ENCODE measurements around the gene CCDC3. TPM values are rescaled to one million over a fixed set of nuclear protein-coding genes. Genes with fewer than 3 reads are reported as not detected.

CCDC3 gene
- total RNA-seq, 4 donors from 2014 or later: 7.9 to 40.6 (median 24.9) TPM

DNA sequence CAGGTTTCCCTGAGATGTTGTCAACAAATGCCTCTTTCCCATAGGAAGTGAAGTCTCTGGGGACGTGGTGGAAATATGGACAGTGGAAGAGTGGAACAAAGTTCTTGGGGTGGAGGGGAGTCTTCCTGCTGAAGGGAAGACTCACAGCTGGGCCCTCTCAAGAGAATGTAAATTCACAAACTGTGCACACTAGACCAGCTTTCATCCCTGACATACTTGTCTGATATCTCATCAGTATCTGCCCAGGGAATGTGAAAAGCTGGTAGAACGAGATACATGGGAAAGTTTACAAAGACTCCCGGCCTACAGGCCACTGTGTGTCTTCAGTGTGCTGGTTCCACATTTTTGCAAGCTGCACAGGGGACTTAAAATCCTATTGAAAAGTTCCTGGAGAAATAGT, 16.7 kb upstream of the CCDC3 start:
- intact Hi-C loops (cut with DNase I; ENCODE audit: low total_unique reads): no loop called here
- H3K4me3 ChIP-seq: no peak overlapping the region
- no peak overlapping the region for H3K27ac ChIP-seq
- no peaks in the 10 kb centered on the region for H3K27me3 ChIP-seq
- TF ChIP-seq, protein P1, sequence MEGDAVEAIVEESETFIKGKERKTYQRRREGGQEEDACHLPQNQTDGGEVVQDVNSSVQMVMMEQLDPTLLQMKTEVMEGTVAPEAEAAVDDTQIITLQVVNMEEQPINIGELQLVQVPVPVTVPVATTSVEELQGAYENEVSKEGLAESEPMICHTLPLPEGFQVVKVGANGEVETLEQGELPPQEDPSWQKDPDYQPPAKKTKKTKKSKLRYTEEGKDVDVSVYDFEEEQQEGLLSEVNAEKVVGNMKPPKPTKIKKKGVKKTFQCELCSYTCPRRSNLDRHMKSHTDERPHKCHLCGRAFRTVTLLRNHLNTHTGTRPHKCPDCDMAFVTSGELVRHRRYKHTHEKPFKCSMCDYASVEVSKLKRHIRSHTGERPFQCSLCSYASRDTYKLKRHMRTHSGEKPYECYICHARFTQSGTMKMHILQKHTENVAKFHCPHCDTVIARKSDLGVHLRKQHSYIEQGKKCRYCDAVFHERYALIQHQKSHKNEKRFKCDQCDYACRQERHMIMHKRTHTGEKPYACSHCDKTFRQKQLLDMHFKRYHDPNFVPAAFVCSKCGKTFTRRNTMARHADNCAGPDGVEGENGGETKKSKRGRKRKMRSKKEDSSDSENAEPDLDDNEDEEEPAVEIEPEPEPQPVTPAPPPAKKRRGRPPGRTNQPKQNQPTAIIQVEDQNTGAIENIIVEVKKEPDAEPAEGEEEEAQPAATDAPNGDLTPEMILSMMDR (IDR thresholded peaks at IDR 0.05): no peak
- no peak for TF ChIP-seq POLR2A (IDR thresholded peaks at IDR 0.05)
- H3K9me3 ChIP-seq: no peaks in the 10 kb centered on the region
- no peaks in the 10 kb centered on the region for H3K36me3 ChIP-seq
- DNase-seq: no peak
- H3K4me1 ChIP-seq: no peaks in the 10 kb centered on the region

DNA sequence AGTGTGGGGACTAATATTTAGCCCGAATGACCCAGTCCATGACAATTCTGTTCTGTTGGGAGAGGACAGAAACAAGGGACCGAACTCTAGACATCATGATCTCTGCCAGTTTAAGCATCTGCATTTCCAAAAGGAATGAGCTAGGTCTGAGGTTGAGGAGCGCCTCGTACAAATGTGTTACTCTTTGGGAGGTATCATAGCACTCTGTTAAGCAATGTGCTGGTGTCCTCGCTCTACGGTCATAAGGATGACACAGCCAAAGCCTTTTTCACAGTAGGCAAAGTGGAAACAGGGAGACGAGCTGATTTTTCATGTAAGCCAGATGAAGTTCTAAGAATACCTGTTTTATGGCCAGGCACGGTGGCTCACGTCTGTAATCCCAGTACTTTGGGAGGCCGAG, 15.4 kb upstream of the CCDC3 start:
- H3K4me3 ChIP-seq: no peak overlapping the region
- H3K27me3 ChIP-seq: no peaks in the 10 kb centered on the region
- intact Hi-C loops (cut with DNase I; ENCODE audit: low total_unique reads): no loop called here
- no peak overlapping the region for H3K27ac ChIP-seq
- H3K9me3 ChIP-seq: no peaks in the 10 kb centered on the region
- no peaks in the 10 kb centered on the region for H3K36me3 ChIP-seq
- DNase-seq: no peak
- TF ChIP-seq, protein P1 (IDR thresholded peaks at IDR 0.05): no peak
- TF ChIP-seq POLR2A (IDR thresholded peaks at IDR 0.05): no peak
- H3K4me1 ChIP-seq: no peaks in the 10 kb centered on the region

DNA sequence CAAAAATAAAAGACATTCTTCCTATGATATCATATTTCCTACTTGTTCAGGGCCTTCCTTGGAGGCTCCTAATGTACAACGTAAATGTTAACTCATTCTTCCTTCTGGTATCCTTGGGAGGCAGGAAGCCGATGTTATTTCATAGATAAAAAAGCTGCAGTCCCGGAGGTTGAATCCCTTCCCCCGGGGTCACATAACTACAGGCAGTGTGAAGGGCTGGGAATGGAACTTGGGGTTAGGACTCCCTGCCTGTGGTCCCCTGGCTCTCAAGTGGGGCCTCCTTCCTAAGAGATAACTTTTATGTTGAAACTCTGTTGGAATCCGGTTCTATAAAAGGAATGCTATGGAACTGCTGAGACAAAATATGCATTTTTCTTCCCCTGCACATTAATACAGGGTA, 14.9 kb upstream of the CCDC3 start:
- intact Hi-C loops (cut with DNase I; ENCODE audit: low total_unique reads): no loop called here
- H3K27ac ChIP-seq: no peak overlapping the region
- TF ChIP-seq, protein P1 (IDR thresholded peaks at IDR 0.05): no peak
- TF ChIP-seq POLR2A (IDR thresholded peaks at IDR 0.05): no peak
- H3K4me1 ChIP-seq: no peaks in the 10 kb centered on the region
- H3K36me3 ChIP-seq: no peaks in the 10 kb centered on the region
- DNase-seq: no peak
- H3K27me3 ChIP-seq: no peaks in the 10 kb centered on the region
- no peaks in the 10 kb centered on the region for H3K9me3 ChIP-seq
- H3K4me3 ChIP-seq: no peak overlapping the region

DNA sequence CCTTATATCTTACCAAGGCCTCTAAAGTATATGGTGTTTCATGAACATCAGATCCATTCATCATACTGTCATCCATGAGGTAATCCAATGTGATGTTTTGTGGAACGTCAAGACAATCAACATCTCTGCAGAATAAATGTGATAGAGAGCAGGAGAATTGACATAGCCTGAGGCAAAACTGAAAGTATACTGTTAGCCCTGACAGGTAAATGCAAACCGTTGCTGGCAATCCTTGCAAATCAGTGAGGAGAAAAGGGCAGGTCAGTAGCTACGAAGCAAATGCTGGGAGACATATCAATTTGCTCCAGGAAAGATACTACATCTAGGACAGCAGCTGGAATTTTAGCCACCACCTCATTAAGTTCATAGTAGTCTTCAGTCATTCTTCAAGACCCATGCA, 4.5 kb upstream of the CCDC3 start:
- Histone ChIP-seq H3K27ac (no peak overlapping the region), H3K4me1 (peaks cover 0 to 8% of the 10 kb centered on the region in 2 donors), H3K9me3 (no peaks in the 10 kb centered on the region), H3K36me3 (no peaks in the 10 kb centered on the region), H3K4me3 (no peak overlapping the region), H3K27me3 (no peaks in the 10 kb centered on the region)
- no peak for DNase-seq
- TF ChIP-seq POLR2A (IDR thresholded peaks at IDR 0.05): no peak
- TF ChIP-seq, protein P1 (IDR thresholded peaks at IDR 0.05): no peak
- intact Hi-C loops (cut with DNase I; ENCODE audit: low total_unique reads): no loop called here

DNA sequence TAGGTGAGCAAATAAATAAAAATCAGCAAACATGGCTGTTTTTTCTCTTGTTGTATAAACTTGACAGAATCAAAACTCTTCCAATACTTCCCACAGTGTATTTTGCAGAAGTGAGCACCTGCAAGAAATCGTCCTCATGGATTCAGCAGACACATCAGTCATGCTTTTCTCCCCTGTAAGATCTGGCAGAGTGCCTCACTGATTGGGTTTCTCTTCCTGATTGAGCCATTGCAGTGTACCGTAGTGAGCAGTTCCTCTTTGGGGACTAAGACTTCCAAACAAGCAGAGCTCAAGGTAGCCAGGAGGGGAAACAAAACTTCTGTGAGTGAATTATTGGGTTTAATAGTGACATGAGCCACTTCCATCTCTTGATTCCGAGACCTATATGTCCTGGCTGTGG, 2.2 kb upstream of the CCDC3 start:
- H3K36me3 ChIP-seq: no peaks in the 10 kb centered on the region
- TF ChIP-seq, protein P1 (IDR thresholded peaks at IDR 0.05): no peak
- TF ChIP-seq POLR2A (IDR thresholded peaks at IDR 0.05): no peak
- H3K4me1 ChIP-seq: peaks cover 0 to 10% of the 10 kb centered on the region in 2 donors
- H3K27ac ChIP-seq: no peak overlapping the region
- no peaks in the 10 kb centered on the region for H3K9me3 ChIP-seq
- intact Hi-C loops (cut with DNase I; ENCODE audit: low total_unique reads): no loop called here
- DNase-seq: no peak
- H3K27me3 ChIP-seq: no peaks in the 10 kb centered on the region
- no peak overlapping the region for H3K4me3 ChIP-seq

All from uterus (tissue), 4 donors.